AG04449 (cell line): Measurements from ENCODE around the gene TTLL9.

Experiments
- CTCF ChIA-PET: fragments of 350-600 bp; formaldehyde crosslinking; extraction: SDS; loops from one replicate; lab custom pipeline; 2021; ENCODE audit warnings: antibody characterized with exemption; lab: Yijun Ruan, JAX
- POLR2A ChIA-PET: fragments of 400-600, 350-600 bp; formaldehyde crosslinking; extraction: SDS; loops from one replicate; lab custom pipeline; 2020; ENCODE audit warnings: antibody characterized with exemption, inconsistent platforms; lab: Yijun Ruan, JAX
- DNase-seq: peaks from one replicate; pipeline ENCODE4 v3.0.0-alpha.2; 2010; ENCODE audit warnings: low read depth, low spot score
- H3K4me3 ChIP-seq: 2 replicates; pipeline ENCODE4 v1.5.1; 2011; ENCODE audit warnings: low read depth, mild to moderate bottlenecking, control low read depth, low read length
- TF ChIP-seq, protein P1 (sequence below): IDR thresholded peaks from one replicate; pipeline ENCODE4 v1.5.1; 2011; ENCODE audit warnings: mild to moderate bottlenecking, moderate library complexity, low read length, control low read depth, inconsistent platforms; ENCODE audit not compliant: insufficient read depth; ENCODE audit errors: missing control alignments

TTLL9 gene, protein sequence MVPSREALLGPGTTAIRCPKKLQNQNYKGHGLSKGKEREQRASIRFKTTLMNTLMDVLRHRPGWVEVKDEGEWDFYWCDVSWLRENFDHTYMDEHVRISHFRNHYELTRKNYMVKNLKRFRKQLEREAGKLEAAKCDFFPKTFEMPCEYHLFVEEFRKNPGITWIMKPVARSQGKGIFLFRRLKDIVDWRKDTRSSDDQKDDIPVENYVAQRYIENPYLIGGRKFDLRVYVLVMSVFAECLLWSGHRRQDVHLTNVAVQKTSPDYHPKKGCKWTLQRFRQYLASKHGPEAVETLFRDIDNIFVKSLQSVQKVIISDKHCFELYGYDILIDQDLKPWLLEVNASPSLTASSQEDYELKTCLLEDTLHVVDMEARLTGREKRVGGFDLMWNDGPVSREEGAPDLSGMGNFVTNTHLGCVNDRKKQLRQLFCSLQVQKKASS

DNA sequence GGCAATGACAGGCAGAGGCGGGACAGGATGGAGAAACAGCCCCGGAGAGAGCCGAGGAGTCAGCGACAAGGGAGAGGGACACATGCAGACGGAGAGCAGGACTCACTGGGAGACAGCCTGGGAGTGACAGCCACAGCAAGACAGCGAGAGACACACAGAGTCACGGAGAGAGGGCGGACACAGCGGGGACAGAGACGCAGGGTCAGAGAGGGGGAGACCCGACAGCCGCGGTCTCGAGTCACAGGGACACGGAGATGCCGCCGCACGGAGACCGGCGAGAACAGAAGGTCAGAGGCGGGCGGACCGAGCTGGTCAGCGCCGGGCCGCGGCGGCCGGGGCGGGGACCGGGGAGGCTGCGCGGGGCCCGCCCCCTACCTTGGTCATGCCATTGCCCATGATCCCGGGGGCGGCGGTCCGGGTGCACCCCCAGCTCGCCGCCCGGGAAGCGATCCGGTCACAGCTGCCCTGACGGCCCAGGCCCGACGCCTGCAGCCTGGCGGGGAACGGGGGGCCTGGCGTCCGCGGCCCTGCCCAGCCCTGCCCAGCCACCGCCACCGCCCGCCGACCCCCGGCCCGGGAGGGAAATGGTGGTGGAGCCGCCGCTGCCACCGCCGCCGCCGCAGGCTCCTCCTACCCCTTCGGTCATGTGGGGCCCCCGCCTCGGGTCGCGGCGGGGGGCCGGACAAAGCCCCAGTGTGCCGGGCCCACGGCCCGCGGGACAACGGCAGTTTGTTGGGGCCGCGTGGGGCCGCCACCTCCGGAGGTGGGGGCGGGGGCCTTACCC lies at the start of gene TTLL9, which contains the start of gene DUSP15:
Gene TTLL9, plus strand, starts transcription at position 693 of the 784 bp plus-strand sequence. CDS start 493 bp downstream, outside the sequence.
Gene DUSP15, minus strand, starts transcription at position 586 of the 784 bp plus-strand sequence. Its CDS starts 190 bp downstream, at position 396.
- CTCF ChIA-PET, result interaction anchor here (1.1 to 3.3 kb wide), 3 partner anchors 15 to 17 kb away, joined by 6 to 18 read pairs (median 13); no protein-coding TSS in a partner anchor
- no peak for DNase-seq
- TF ChIP-seq, protein P1, sequence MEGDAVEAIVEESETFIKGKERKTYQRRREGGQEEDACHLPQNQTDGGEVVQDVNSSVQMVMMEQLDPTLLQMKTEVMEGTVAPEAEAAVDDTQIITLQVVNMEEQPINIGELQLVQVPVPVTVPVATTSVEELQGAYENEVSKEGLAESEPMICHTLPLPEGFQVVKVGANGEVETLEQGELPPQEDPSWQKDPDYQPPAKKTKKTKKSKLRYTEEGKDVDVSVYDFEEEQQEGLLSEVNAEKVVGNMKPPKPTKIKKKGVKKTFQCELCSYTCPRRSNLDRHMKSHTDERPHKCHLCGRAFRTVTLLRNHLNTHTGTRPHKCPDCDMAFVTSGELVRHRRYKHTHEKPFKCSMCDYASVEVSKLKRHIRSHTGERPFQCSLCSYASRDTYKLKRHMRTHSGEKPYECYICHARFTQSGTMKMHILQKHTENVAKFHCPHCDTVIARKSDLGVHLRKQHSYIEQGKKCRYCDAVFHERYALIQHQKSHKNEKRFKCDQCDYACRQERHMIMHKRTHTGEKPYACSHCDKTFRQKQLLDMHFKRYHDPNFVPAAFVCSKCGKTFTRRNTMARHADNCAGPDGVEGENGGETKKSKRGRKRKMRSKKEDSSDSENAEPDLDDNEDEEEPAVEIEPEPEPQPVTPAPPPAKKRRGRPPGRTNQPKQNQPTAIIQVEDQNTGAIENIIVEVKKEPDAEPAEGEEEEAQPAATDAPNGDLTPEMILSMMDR, result no peak
- POLR2A ChIA-PET, result no interaction called here
- peak within 1 kb of the TSS; percentile 27 for H3K4me3 ChIP-seq

- CTCF ChIA-PET, result interaction anchor here (0.7 to 12.9 kb wide), 6 partner anchors 12 to 212 kb away, joined by 3 to 242 read pairs (median 44); partner anchors contain the start of genes FOXS1 and PDRG1
- POLR2A ChIA-PET, result no interaction called here
- no peak overlapping the region for H3K4me3 ChIP-seq
- no peak for DNase-seq
- TF ChIP-seq, protein P1, result no peak
Observed at GRCh38 chr20:31821427-31821826, 49.0 kb upstream of the TTLL9 start.

- DNase-seq, result no peak
- H3K4me3 ChIP-seq, result no peak overlapping the region
- POLR2A ChIA-PET, result no interaction called here
- CTCF ChIA-PET, result interaction anchor here (0.7 to 12.9 kb wide), 49 partner anchors 11 to 891 kb away, joined by 3 to 242 read pairs (median 5); partner anchors contain the start of genes FOXS1, PDRG1 and TM9SF4
- TF ChIP-seq, protein P1, result peak; percentile 98
Observed at GRCh38 chr20:31822421-31823330, 47.8 kb upstream of the TTLL9 start.

GRCh38 chr20:31823360-31824124 lies 46.9 kb upstream of the TTLL9 start:
- ChIA-PET POLR2A (interaction anchor here (1.1 kb wide), 1 partner anchor 23 kb away, joined by 3 read pairs; no protein-coding TSS in a partner anchor), CTCF (interaction anchor here (0.7 to 12.9 kb wide), 49 partner anchors 11 to 890 kb away, joined by 3 to 242 read pairs (median 5); partner anchors contain the start of genes FOXS1, PDRG1 and TM9SF4)
- no peak overlapping the region for H3K4me3 ChIP-seq
- TF ChIP-seq, protein P1, result no peak
- no peak for DNase-seq

- POLR2A ChIA-PET, result interaction anchor here (1.1 kb wide), 1 partner anchor 22 kb away, joined by 3 read pairs; no protein-coding TSS in a partner anchor
- DNase-seq, result no peak
- CTCF ChIA-PET, result interaction anchor here (1.0 to 12.9 kb wide), 14 partner anchors 12 to 322 kb away, joined by 3 to 242 read pairs (median 18); partner anchors contain the start of genes FOXS1 and PDRG1
- TF ChIP-seq, protein P1, result no peak
- no peak overlapping the region for H3K4me3 ChIP-seq
Observed at GRCh38 chr20:31824125-31824485, 46.3 kb upstream of the TTLL9 start.
